ENCODE results near the gene NDST1. TPM values are rescaled to one million over a fixed set of nuclear protein-coding genes. Genes with fewer than 3 reads are reported as not detected.
A peak's percentile ranks its signal among the peaks of the same experiment; 100 is the strongest.

NDST1 gene
- total RNA-seq, 4 donors from 2014 or later, result 68.8 to 104 (median 96.4) TPM

DNA sequence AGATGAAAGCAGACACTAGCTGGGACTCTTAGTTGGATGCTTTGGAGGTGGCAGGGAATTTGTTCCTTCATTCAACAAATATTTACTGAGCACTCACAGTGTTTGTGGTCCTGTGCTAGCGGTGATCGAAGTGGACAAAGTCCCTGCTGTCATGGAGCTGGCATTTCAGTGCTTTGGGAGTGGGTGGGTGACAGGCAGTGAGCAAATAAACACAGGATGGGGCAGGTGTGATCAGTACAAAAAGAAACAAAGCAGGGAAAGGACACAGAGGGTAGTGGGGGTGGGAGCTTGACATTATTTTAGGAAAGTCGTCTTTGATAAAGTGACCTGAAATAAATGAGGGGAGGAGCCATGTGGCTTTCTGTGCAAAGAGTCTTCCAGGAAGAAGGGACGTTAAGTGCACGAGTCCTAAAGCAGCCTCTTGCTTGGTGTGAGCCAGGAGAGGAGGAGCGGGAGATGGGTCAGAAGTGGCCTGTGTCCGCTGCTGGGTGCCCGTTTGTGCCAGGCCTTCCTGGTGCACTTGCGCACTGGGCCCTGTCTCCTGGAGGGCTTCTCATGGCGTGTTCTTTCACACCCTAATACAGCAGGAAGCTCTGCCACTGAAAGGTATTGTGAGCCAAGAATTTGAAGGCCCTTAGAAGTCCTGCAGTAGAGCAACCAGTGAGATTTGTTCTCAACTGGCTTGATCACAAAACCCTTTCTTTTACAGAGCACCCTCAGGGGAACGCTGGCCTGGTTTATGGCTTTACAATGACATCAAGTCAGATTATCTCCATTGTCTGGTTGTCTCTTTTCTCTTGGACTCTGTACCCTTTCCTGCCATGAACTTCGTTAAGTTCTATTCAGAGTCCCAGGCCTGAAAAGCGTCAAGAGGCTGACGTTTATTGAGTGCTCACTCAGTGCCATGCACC is 14.8 kb downstream of the NDST1 start:
- H3K27ac ChIP-seq, result peak overlapping the region; percentile 73 to 80 (median 76)
- H3K4me3 ChIP-seq, result no peak overlapping the region
- intact Hi-C loops (cut with DNase I; ENCODE audit: low total_unique reads), result loop anchor here (1.0 to 5.0 kb wide), 2 partner anchors 9 to 65 kb away; no protein-coding TSS in a partner anchor
- H3K36me3 ChIP-seq, result no peaks in the 10 kb centered on the region
- DNase-seq, result peak; percentile 44
- WGBS, 2 donors (ENCODE audit: low coverage in 1 of 2), result 35 to 46% methylated on average over 7 to 14 of the region's 14 CpGs
- no peak for TF ChIP-seq POLR2A (IDR thresholded peaks at IDR 0.05)
- TF ChIP-seq, protein P1, sequence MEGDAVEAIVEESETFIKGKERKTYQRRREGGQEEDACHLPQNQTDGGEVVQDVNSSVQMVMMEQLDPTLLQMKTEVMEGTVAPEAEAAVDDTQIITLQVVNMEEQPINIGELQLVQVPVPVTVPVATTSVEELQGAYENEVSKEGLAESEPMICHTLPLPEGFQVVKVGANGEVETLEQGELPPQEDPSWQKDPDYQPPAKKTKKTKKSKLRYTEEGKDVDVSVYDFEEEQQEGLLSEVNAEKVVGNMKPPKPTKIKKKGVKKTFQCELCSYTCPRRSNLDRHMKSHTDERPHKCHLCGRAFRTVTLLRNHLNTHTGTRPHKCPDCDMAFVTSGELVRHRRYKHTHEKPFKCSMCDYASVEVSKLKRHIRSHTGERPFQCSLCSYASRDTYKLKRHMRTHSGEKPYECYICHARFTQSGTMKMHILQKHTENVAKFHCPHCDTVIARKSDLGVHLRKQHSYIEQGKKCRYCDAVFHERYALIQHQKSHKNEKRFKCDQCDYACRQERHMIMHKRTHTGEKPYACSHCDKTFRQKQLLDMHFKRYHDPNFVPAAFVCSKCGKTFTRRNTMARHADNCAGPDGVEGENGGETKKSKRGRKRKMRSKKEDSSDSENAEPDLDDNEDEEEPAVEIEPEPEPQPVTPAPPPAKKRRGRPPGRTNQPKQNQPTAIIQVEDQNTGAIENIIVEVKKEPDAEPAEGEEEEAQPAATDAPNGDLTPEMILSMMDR (IDR thresholded peaks at IDR 0.05), result no peak
- TF ChIP-seq POLR2AphosphoS5 (IDR thresholded peaks at IDR 0.05), result peak in 1 of 3 donors; percentile 12
- TF ChIP-seq EP300 (IDR thresholded peaks at IDR 0.05; ENCODE audit: low read depth), result no peak
- H3K4me1 ChIP-seq, result peaks cover 31 to 54% (median 35%) of the 10 kb centered on the region in 4 donors
- H3K27me3 ChIP-seq, result no peaks in the 10 kb centered on the region
- no peaks in the 10 kb centered on the region for H3K9me3 ChIP-seq
- in situ Hi-C loops (cut with MboI; ENCODE audit: low pct_ligation_motif_present in 1 of 4, low pct_unique_long_range_greater_than_20kb in 1 of 4, low sequenced_read_pairs in 3 of 4), result no loop called here

DNA sequence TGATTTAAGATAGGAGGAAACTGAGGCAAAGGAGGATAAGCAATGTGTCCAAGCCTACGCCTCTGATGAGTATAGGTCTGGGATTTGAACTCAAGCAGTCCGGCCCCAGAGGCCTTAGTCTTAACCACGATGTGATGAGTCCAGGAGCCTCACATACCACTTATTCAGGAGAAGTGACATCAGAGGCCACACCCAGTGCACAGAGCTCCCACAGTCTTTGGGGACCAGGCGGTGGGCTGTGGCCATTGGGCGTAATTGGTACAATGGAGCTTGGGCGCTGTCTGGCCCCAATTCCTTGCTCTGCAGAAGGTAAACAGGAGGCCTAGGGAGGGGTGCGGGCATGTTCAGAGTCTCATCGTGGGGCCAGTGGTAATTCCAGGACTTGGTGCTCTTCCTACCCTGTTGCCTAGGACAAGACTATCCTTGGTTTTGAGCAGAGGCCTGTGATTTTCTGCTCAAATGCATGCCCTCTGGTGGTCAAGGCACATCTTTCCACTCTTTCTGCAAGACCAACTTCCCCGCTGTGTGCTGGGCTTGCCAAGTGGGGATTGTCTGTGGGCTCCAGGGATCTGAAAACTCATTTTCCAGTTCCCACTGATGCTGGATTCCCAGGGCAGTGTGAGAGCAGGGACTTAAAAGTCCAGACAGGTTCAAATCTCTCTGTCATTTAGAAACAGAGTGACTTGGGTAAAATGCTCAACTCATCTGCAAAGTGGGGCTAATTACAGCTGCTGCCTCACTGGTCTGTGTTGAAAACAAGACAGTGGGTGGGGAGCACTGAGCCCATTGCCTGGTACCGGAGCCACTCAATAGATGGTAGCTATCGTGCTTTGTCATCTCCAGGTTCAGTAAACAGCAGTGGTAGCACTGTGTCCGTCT is 15.8 kb downstream of the NDST1 start:
- no peak overlapping the region for H3K4me3 ChIP-seq
- H3K9me3 ChIP-seq, result no peaks in the 10 kb centered on the region
- 73% methylated on average over 12 of the region's 12 CpGs; no CpG with 5 or more reads in 1 of the 2 donors for WGBS, 2 donors (ENCODE audit: low coverage in 1 of 2)
- H3K27me3 ChIP-seq, result no peaks in the 10 kb centered on the region
- H3K4me1 ChIP-seq, result peaks cover 26 to 45% (median 27%) of the 10 kb centered on the region in 4 donors
- peak overlapping the region; percentile 73 to 80 (median 76) for H3K27ac ChIP-seq
- peak; percentile 45 for DNase-seq
- intact Hi-C loops (cut with DNase I; ENCODE audit: low total_unique reads) (loop anchor here (1.0 to 5.0 kb wide), 2 partner anchors 10 to 66 kb away; no protein-coding TSS in a partner anchor), in situ Hi-C loops (cut with MboI; ENCODE audit: low pct_ligation_motif_present in 1 of 4, low pct_unique_long_range_greater_than_20kb in 1 of 4, low sequenced_read_pairs in 3 of 4) (no loop called here)
- no peaks in the 10 kb centered on the region for H3K36me3 ChIP-seq
- TF ChIP-seq, protein P1 (IDR thresholded peaks at IDR 0.05), result peak; percentile 51 to 73 (median 56)
- TF ChIP-seq POLR2A (IDR thresholded peaks at IDR 0.05), result no peak
- no peak for TF ChIP-seq POLR2AphosphoS5 (IDR thresholded peaks at IDR 0.05)
- TF ChIP-seq EP300 (IDR thresholded peaks at IDR 0.05; ENCODE audit: low read depth), result no peak

DNA sequence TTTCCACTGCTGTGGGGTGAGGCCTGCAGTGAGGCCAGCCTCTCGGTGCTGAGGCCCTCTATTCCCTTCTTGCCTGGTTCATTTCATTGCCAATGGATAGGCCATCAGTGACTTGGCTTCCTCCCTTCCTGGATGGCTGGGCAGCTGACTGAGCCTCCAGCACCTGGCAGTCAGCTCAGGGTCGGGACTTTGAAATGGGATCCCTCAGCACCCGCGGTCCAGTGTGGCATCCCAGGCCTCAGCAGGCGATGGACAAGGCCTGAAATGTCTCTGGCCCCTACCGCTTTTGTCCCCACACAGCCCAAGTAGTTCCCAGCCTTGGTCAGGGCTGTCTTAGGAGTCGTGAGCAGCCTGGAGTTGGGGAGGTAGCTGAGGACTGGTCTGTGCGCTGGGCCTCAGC is 17.2 kb downstream of the NDST1 start:
- no peak for TF ChIP-seq POLR2AphosphoS5 (IDR thresholded peaks at IDR 0.05)
- TF ChIP-seq, protein P1 (IDR thresholded peaks at IDR 0.05), result no peak
- no peak for TF ChIP-seq EP300 (IDR thresholded peaks at IDR 0.05; ENCODE audit: low read depth)
- no peak for TF ChIP-seq POLR2A (IDR thresholded peaks at IDR 0.05)
- DNase-seq, result no peak
- intact Hi-C loops (cut with DNase I; ENCODE audit: low total_unique reads) (no loop called here), in situ Hi-C loops (cut with MboI; ENCODE audit: low pct_ligation_motif_present in 1 of 4, low pct_unique_long_range_greater_than_20kb in 1 of 4, low sequenced_read_pairs in 3 of 4) (no loop called here)
- Histone ChIP-seq H3K4me1 (peaks cover 19 to 37% (median 24%) of the 10 kb centered on the region in 4 donors), H3K4me3 (no peak overlapping the region), H3K27me3 (no peaks in the 10 kb centered on the region), H3K36me3 (no peaks in the 10 kb centered on the region), H3K9me3 (no peaks in the 10 kb centered on the region), H3K27ac (peak overlapping the region in 1 of 4 donors; percentile 5)
- 85% methylated on average over 8 of the region's 8 CpGs; no CpG with 5 or more reads in 1 of the 2 donors for WGBS, 2 donors (ENCODE audit: low coverage in 1 of 2)

DNA sequence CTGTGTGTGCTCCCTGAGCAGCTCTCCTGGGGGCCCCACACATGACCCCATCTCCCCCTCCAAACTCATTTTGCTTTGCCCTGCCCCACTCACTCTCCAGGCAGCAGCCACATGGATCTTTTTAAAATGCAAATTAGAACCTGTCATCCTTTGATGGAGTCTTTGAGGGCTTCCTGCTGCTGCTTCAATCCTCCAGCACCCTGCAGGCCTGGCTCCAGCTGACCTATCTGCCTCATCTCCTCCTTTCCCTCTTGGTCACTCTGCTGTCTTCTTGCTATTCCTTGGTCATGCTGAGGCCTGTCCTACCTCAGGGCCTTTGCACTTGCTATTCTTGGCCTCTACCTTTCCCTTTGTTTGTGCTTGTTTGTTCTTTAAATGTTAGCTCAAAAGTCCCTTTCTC is 17.9 kb downstream of the NDST1 start:
- in situ Hi-C loops (cut with MboI; ENCODE audit: low pct_ligation_motif_present in 1 of 4, low pct_unique_long_range_greater_than_20kb in 1 of 4, low sequenced_read_pairs in 3 of 4) (no loop called here), intact Hi-C loops (cut with DNase I; ENCODE audit: low total_unique reads) (no loop called here)
- H3K36me3 ChIP-seq, result no peaks in the 10 kb centered on the region
- no peaks in the 10 kb centered on the region for H3K9me3 ChIP-seq
- no peak overlapping the region for H3K4me3 ChIP-seq
- H3K4me1 ChIP-seq, result peaks cover 19 to 37% (median 24%) of the 10 kb centered on the region in 4 donors
- DNase-seq, result no peak
- H3K27ac ChIP-seq, result no peak overlapping the region
- H3K27me3 ChIP-seq, result no peaks in the 10 kb centered on the region
- TF ChIP-seq EP300 (IDR thresholded peaks at IDR 0.05; ENCODE audit: low read depth) (no peak), POLR2AphosphoS5 (IDR thresholded peaks at IDR 0.05) (no peak)
- TF ChIP-seq, protein P1 (IDR thresholded peaks at IDR 0.05), result no peak

Measured in transverse colon (tissue), 4 donors.